HL-60/S4 (cell line): ENCODE measurements around the gene TMEM161A.
"Not testable (repeated sequence)": the region's sequence is repeated elsewhere in the genome, so short reads cannot be mapped to it uniquely, and the experiment has no call there.

Experiments used
- in situ Hi-C: fragments of 300-500 bp; cut with MboI; formaldehyde crosslinking; loops from 2 replicates; pipeline ENCODE4 v1.14.3; 2022; ENCODE audit warnings: low sequenced_read_pairs

TMEM161A gene

GRCh38 chr19:19157808-19158207 is 19.5 kb upstream of the TMEM161A start:
- in situ Hi-C loops: loop anchor here (25.0 kb wide), 1 partner anchor 329 kb away; no protein-coding TSS in a partner anchor

GRCh38 chr19:19155495-19156219 is 17.4 kb upstream of the TMEM161A start:
- in situ Hi-C loops: loop anchor here (25.0 kb wide), 1 partner anchor 332 kb away; no protein-coding TSS in a partner anchor

DNA sequence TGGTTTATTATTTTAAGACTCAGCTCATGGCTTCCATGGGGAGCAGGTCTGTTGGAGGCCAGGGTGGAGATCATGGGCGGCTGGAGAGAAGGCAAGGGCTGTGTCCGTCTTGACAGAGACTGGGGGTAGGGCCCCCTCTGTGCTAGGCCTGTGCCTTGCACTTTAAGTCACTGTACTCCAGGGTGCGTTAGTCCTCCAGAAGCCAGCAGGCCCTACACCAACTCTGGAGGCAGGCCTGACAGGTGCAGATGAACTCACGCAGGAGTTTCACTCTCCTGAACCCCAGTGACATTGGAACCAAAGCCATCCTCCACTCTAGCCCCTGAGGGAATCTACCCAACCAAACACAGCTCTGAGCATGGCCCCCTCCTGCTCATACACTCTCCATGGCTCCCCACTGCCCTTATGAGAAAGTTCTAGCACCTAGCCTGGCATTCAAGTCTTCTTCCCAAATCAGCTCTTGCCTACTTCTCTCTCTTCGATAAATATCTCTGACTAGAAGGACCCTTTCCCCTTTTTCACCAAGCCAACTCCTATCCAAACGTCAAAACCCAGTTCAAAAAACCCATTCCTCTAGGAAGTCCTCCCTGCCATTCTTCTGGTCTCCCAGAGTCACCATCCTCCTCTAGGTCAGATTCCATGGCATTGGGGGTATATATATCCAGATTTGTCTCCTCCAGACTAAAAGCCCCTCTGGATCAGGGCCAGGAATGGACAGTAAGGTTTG is 16.7 kb upstream of the TMEM161A start:
- in situ Hi-C loops: loop anchor here (25.0 kb wide), 1 partner anchor 332 kb away; no protein-coding TSS in a partner anchor

DNA sequence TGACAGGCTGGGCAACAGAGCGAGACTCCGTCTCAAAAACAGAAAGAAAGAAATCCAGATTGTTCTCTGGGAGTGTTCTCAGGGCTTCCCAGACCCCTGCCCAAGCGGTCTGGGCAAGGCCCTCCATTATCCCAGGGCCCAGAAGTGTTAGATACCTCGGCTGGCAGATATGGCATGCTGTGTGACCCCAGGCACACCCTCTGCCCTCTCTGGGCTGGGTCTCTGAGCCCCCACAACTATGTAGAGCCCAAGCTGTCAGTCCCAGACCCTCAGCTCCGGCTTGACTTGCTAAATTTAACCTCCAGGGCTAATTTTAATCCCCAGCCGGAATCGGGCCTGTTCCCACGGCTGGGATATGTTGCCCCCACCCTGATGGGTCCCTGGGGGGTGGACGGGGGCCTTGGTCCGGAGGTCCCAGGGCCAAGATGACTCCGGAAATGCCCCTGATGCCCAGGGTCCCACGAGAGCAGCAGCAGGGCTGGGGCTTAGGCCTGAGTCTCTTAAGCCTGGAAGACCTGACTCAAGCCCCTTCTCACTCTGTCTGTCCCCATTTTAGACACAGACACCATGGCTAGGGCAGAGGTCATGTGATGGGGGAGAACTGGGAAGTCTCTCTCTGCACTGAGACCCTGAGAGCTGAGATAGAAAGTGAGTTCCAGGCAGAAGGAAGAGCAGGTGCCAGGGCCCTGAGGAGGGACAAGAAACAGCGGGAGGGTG is 14.5 kb upstream of the TMEM161A start:
- in situ Hi-C loops: loop anchor here (25.0 kb wide), 1 partner anchor 334 kb away; no protein-coding TSS in a partner anchor

GRCh38 chr19:19151418-19151817 is 13.1 kb upstream of the TMEM161A start:
- in situ Hi-C loops: loop anchor here (25.0 kb wide), 1 partner anchor 336 kb away; no protein-coding TSS in a partner anchor

- in situ Hi-C loops: no loop called here
Observed at GRCh38 chr19:19149435-19149834, 11.2 kb upstream of the TMEM161A start.

DNA sequence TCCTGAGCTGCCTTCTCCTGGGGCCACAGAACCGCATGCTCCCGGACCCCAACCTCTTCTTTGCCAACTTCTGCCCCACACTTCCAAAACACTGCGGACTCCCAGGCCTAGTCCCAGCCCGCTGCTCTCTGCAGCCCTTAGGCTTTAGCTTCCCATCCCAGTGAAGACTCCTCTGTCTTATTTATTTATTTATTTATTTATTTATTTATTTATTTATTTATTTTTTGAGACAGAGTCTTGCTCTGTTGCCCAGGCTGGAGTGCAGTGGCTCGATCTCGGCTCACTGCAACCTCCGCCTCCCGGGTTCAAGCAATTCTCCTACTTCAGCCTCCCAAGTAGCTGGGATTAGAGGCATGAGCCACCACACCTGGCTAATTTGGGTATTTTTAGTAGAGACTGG is 10.2 kb upstream of the TMEM161A start:
- in situ Hi-C loops: not testable (repeated sequence)

- in situ Hi-C loops: no loop called here
Observed at GRCh38 chr19:19147344-19147743, 9.1 kb upstream of the TMEM161A start.

DNA sequence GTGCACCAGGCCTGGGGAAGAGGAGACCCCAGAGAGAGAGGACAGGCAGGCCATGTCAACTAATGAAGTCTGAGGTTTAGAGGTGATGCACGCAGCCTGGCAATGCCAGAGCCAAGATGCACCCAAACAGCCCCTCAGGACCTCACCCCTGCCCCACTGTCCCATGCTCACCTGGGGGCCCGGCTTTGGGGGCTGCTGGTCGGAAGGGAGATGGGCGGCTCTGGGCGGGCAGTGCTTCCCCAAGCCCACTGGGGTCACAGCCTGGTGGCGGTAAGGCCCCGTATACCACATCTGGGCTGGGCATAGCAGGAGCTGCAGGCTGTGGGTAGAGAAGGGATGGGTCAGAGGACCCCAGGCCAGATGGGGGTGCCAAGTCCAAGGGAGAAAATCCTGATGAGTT is 8.6 kb upstream of the TMEM161A start:
- in situ Hi-C loops: no loop called here

DNA sequence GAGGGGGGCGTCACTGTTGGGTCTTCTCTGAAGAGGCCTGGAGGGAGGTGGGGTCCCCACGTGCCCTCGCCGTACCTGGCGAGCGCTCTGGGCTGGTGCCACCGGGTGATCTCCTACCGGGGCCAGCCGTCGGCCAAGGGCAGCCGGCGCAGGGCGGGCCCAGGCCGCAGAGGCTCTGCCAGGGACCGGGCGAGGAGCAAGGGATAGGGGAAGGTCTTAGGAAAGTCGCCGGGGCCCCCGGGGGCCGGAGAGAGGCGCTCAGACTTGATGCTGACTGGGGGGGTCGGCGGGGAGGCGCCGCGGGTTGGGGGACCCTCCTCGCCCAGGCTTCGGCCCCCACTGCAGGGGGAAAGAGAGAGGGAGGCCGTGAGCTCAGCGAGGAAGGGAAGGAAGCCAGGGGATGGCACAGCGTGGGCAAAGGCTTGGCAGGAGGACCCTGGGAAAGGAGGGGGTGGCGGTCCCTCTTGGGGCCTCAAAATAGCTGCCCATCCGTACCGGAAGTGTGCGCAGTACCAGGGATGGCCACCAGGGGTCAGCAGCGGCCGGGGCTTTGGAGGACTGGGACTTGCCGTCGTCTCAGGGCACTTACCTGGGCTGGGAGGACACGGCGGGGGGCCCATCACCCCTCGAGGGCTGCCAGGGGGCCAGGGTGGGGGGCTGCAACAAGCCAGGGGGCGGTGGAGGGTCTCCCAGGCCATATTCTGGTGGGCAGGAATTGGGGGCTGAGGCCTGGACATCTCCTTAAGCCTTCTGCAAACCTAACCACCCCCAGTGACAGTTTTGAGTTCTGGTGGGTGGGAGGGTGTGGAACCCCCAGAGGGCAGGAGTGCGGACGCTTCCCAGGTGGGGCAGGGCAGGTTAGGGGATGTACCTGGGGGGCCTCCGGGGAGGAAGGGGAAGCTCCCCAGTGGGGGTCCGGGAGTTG is 7.7 kb upstream of the TMEM161A start:
- in situ Hi-C loops: no loop called here

GRCh38 chr19:19145281-19145680 is 7.0 kb upstream of the TMEM161A start:
- in situ Hi-C loops: no loop called here

DNA sequence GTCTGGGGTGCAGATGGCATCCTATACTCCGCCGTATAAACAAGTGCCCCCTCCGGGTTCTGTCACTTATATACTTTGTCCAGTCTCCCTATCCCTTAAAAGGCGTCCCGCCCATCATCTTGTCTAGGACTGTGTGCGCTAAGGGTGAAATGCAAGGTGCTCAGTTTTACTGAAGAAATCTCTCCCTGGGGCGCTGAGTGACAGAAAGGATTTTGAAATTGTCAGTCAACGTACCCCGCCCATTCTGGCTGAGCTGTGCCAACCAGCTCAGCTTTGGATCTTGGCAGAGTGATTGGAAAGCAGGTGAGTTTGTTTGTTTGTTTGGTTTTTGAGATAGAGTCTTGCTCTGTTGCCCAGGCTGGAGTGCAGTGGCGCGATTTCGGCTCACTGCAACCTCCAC is 4.1 kb upstream of the TMEM161A start:
- in situ Hi-C loops: no loop called here

GRCh38 chr19:19140476-19140875 is 2.2 kb upstream of the TMEM161A start:
- in situ Hi-C loops: no loop called here

- in situ Hi-C loops: no loop called here
Observed at GRCh38 chr19:19139876-19140229, 1.6 kb upstream of the TMEM161A start.

- in situ Hi-C loops: no loop called here
Observed at GRCh38 chr19:19137556-19138108, 646 bp downstream of the TMEM161A start.

DNA sequence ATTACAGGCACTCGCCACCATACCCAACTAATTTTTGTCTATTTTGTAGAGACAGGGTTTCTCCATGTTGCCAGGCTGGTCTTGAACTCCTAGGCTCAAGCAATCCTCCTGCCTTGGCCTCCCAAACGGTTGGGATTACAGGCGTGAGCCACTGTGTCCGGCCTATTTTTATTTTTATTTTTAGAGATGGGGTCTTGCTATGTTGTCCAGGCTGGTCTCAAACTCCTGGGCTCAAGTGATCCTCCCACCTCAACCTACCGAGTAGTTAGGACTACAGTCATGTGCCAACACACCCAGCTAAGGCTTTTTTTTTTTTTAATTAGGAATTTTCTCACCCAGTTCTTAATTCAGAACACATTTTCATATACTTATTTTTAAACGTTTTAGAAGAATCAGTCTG is 2.6 kb downstream of the TMEM161A start:
- in situ Hi-C loops: not testable (repeated sequence)

- in situ Hi-C loops: no loop called here
Observed at GRCh38 chr19:19134687-19135158, 3.6 kb downstream of the TMEM161A start.

- in situ Hi-C loops: no loop called here
Observed at GRCh38 chr19:19133985-19134384, 4.3 kb downstream of the TMEM161A start.

DNA sequence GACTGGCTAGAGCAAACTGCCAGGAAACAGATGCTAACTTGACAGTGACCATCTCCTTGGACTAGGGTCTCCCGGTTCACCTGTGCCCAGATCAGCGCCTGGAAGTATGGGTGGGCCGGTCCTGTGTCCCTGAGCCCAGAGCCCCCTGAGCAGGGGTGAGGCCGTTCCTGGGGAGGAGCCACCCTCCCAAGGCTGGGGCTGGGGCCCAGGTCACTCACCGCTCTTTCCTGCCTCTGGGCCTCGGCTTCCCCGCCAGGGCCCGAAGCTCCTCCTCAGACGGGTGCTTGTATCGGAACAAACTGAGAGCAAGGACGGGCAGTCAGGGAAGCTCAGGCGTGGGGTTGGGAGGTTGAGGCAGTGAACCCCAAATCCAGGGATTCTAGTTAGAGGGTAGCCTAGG is 5.4 kb downstream of the TMEM161A start:
- in situ Hi-C loops: no loop called here

DNA sequence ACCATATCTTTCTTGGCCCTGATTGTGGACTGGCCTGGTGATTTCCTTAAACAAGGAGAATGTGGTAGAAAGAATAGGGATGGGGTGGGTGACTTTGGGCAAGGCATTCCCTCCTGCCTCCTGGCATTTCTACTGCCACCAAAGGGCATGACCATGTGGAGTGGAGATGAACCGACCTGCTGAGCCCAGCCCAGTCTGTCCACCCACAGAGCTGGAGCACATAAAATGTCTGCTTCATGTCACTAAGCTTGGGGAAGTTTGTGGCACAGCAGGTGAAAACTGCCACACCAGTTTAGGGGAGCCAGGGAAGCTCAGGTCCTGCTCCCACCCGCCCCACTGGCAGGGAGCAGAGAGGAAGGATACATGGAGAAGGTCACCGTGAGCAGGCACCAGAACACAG is 6.3 kb downstream of the TMEM161A start:
- in situ Hi-C loops: no loop called here
